Stimulated activated CD4-positive, alpha-beta T cell treated with anti-CD3 and anti-CD28 coated beads, Interleukin-12 subunit alpha, Interleukin-12 subunit beta, amount 100 ng/mL, for 48 hours (primary cell): ENCODE measurements around the gene ASXL2.
"Not testable (repeated sequence)": the region's sequence is repeated elsewhere in the genome, so short reads cannot be mapped to it uniquely, and the experiment has no call there.

ENCODE experiments used
- DNase-seq, 3 donors: peaks; one replicate each; pipeline ENCODE4 v3.0.0-alpha.2; 2020; ENCODE audit warnings: low read depth in 2 of 3, low spot score in 1 of 3

ASXL2 gene

DNA sequence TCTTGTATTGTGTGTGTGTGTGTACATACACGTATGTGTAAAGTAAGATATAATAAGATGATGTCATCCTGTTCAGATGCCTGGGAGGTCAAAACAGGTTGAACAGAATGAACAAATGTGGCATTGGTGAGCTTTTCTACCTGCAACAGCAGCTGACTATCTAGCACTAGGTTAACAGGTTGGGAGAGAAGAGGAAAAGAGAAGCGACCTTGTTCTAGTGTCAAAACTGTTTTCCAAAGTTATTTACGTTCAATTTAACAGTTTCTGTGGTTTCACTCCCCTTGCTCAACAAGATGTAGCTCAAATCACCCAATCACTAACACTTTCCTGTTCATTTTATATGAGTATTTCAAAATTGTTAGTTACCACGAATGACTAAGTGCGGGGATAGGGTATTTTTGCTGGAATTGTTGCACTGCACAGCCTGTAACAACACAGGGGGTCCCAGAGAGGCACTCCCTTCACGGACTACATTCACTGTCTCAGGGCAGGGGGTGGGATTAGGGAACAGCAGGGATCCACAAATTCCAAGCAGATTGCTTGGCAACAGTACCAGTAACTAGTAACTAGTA, 137.4 kb downstream of the ASXL2 start:
- DNase-seq: no peak

DNA sequence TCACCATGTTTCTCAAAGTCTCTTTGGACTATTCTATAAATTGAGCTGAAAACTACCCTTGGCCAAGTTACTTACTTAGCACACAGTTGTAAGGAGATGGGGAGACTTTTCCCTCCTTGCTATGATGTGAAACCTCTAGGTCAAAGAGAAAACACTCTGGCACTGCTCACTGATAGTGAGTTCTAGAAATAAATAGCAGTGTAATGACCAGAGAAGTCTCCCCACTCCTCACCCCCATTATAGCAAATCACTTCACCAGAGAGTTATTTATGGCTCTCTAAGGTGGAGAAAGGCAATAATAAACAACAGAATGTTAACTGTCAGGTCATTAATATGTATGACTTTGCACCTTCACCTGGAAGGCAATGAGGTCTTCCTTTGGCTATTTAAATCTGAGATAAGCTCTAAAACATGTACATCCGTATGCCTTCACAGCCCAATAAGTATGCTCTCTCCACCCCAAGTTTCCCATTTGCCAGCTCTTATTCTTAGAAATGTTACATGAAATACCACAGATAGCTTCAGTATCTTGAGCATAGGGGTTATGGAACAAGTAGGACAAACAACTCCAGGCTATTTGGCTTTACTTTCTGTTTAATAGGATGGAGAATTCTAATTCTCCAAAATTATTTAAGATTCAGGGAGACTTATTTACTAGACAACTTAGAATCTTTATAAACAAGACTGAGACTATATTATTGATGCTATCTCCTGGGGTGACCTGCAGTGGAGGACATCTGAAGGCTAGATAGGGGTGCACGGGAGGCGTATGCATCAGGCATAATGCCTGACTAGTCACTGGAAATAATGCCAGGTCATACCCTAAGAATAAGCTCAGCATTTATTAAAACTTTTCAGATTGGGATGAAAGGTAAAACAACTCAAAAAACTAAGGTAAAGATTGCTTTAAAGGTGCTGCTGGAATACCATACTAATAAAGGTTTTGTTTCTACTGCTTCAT, 139.6 kb downstream of the ASXL2 start:
- no peak for DNase-seq

DNA sequence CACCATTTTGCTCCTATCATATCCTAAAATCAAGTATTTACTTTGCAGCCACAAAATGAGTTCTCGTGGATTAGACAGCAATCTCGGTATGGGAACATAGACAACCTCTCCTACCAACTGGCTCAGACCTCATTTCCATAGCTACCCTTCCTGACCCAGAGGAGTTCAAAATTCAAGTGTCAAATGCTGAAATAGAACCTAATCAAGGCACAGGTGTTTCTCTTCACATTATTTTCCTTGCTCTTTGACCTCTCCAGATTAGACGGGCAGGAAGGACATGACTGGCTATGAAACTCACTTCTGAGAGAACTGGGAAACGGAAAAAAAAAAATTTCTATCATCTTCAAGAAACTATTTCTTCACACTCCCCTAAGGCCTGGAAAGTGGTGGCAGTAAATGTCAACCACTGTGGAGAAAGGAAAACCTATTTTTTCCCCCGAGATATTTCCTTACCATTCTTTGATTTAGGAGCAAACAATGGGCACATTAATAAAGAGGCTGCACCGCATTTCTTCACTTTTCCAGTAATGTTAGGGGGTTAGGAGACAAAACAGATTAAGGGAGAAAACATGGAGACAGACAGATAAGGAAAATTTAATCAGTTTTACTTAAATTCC, 141.3 kb downstream of the ASXL2 start:
- no peak for DNase-seq

DNA sequence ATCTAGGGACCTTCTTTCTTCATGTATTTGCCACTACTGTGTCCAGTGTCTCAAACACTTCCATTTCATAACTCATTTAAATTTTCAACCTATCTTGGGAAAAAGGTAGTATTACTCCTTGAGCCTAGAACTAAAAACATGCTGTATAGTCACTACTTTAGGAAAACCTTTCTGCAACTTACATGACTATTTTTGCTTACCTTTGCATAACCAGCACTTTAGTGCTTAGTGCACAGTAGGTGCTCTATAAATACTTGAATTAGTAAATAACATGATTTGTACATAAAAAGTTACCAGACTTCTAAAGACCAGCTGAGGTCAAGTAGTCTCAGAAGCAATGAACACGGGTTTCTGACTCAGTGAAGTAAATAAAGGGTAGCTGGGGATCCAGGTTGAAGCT, 142.5 kb downstream of the ASXL2 start:
- DNase-seq: no peak

DNA sequence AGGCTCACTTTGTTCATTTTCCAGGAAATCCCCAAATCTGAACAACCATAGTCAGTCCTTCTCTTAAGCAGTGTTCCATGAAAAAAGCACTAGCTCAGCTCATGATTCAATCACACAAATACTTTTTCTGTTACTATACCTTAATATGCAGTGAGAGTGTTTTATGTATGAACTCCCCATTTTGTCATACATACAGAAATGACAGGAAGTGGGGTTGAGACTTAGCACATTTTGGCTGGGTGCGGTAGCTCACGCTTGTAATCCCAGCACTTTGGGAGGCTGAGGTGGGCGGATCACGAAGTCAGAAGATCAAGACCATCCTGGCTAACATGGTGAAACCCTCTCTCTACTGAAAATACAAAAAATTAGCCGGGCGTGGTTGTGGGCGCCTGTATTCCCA, 149.7 kb downstream of the ASXL2 start:
- DNase-seq: no peak

DNA sequence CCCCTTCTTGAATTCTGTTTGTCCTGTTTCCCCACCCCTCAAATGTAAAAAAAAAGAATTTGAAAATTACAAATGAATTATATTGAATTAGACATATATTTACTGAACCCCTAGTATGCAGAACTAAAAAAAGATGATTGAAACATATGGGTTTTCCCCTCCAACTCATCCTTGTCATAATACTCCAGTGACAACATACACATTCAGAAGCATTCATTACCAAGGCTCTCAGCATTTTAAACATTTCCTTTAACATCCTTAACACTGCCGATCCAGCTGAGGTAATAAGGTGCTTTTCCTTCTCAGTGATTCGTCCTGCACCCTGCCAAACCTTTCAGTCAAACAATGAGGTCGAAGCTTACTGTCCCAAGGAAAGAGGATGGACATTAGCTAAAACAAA, 151.8 kb downstream of the ASXL2 start:
- no peak for DNase-seq

DNA sequence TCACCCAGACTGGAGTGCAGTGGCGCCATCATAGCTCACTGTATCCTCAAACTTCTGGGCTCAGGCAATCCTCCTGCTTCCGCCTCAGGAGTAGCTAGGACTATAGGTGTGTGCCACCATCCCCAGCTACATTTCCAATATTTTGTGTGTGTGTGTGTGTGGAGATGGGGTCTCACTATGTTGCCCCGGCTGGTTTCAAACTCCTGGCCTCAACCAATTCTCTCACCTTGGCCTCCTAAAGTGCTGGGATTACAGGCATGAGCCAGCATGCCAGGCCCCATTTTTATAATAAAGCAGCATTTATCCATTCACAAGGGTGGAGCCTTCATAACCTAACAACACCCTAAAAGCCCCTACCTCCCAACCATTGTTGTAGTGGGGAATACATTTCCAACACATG, 152.4 kb downstream of the ASXL2 start:
- no peak for DNase-seq

DNA sequence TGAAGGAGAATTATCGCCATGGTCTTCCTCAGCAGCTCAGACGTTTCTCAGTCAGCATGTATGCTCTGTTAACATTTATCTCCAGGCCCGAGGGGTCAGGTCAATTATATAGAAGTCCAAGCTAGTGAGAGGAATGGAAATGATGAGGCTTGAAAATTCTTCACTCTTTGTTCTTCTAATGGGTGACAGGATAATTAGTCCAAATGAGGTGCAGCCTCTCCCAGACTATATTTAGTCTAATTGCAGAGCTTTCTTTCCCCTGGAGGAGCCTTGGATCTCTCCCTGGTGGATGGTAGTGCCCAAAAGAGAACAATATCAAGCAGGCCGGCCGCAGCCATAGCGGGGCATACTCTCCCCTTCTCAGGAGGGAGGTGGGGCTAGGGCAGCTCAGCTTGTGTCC, 153.5 kb downstream of the ASXL2 start:
- DNase-seq: no peak

DNA sequence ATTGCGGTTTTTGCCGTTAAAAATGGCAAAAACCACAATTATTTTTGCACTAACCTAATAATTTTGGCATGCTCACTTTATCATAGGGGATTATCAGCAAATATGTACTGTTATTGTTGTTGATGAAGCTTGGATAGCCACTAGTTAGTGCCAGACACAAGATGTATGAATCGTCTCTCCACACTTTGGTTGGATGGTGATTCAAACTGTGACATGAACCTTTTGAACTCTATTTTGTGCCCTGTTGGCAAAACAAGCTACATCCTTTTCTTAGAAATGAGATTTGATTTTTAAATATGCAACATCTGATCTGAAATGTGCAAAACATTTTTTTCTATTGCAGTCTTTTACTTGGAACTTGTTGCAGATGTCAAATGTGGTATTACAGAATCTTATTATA, 156.1 kb downstream of the ASXL2 start:
- DNase-seq: no peak

DNA sequence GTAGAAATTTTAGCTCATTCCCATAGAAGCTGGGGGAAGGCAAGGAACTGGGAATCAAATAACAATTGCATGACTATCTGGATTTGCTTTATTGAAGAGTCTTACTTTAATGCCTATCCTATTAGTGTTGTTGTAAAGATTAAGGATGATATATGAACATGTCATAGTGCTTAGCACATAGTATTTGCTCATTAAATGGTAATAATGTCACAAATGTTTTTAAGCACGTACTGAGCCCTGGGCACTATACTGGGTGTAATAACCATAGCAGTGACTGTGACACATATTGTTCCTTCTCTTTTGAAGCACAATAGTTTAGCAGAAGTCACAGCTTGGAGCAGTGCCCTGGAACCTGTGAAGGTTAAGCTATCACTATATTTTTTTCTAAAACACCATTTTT, 157.7 kb downstream of the ASXL2 start:
- no peak for DNase-seq

DNA sequence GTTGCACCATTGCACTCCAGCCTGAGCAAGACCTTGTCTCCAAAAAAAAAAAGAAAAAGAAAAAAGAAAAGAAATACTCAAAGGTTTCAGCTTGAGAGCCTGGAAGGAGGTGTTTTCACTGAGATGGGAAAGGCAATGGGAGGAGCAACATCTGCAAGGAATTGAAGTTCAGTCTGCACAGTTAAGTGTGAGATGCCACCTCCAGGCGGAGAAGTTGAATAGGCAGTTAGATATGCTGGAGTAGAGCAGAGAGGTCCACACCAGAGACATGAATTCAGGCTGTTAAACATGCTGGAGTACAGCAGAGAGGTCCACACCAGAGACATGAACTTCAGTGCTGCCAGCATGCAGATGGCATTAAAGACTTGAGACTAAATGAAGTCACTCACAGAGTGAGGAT, 163.5 kb downstream of the ASXL2 start:
- no peak for DNase-seq

DNA sequence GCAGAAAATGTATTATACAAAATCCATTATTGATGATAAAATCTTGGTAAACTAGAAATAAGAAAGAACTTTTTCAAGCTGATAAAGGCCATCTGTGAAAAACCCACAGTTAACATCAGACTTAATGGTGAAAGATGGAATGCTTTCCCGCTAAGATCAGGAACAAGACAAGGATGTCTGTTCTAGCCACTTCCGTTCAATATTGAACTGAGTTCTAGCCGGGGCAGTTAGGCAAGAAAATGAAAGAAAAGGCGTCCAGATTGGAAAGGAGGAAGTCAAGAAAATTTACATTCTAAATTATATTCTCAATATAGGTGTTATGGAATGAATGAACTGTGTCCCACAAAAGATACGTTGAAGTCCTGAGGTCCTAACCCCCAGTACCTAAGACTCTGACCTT, 165.8 kb downstream of the ASXL2 start:
- DNase-seq: no peak

DNA sequence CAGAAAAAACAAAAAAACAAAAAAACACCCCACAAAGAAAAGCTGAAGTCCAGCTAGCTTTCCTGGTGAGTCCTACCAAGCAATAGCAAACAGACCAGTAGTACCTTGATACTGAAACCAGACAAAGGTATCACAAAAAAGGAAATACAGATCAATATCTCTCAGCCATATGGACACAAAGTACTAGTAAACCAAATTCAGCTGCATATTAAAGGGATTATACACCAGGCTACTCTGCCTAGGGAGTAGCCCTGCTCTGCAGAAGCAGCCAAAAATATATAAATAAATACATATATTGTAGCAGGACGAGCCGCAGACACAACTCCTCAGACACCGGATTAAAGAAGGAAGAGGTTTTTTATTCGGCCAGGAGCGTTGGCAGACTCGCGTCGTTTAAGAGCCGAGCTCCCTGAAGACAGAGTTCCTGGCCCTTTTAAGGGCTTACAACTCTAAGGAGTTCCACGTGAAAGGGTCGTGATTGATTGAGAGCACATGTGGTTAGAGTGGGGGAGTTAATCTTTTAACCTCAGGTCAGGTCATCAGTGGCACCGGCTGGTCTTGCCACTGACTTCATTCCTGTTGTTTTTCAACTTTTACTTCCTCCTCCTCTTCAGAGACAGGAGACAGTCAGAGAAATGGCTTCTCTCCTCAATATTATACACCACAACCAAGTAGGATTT, 166.5 kb downstream of the ASXL2 start:
- no peak for DNase-seq

DNA sequence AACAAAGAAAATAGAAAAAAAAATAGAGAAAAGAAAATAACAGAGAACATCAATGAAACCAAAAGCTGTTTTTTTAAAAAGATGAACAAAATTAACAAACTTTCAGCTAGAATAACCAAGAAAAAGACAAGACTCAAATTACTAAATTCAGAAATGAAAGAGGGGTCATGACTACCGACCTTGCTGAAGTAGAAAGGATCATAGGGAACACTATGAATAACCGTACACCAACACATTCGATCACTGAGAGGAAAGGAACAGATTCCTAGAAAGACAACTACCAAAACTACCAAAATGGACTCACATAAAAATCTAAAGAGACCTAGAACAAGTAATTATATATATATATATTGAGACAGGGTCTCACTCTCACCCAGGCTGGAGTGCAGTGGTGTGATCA, 167.5 kb downstream of the ASXL2 start:
- no peak for DNase-seq

DNA sequence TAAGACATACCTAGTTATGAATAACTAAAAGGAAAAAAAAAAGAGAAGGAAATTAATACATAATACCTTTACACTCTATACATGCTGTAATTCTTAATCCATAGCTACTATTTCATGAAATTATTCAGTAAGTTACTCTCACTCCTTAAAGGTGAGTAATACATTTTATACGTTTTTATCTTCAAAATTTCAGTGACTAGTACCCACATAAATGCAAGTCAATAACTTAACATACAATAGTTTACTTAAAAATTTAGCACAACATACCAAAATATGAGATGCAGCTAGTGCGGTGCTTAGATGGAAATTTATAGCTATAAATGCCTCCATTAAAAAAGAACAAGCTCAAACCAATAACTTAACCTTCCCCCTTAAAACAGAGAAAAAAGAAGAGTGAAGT, 168.9 kb downstream of the ASXL2 start:
- DNase-seq: no peak

DNA sequence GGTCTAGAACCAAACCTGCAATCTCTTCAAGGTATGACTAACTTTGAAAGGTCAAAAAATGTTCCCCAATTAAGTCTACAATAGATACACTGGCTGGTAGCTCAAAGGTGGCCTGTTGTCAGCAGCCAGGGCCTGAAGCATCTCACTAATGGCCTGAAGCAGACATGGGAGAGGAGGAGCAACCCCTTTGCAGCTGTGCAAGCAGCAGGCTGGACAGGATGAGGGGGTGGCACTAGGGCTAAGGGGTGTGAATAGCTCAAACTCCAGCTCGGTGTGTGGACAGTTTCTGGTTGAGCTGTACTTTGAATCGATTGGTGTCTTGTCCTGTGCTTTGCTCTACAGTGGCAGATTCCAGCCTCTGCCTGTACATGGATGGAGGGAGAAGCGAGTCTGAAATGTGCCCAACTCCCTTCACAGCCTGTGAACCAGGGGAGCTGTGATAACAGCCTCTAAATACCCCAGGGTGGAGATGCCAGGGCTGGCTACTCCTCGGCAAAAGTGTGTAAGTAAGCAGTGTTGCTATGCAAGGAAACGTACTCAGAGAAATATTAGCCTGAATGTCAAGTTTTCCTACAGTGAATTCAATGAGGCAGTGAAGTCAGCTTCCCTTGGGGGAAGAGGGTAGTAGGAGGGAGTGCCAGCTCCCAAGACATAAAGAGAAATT, 170.2 kb downstream of the ASXL2 start:
- DNase-seq: no peak

DNA sequence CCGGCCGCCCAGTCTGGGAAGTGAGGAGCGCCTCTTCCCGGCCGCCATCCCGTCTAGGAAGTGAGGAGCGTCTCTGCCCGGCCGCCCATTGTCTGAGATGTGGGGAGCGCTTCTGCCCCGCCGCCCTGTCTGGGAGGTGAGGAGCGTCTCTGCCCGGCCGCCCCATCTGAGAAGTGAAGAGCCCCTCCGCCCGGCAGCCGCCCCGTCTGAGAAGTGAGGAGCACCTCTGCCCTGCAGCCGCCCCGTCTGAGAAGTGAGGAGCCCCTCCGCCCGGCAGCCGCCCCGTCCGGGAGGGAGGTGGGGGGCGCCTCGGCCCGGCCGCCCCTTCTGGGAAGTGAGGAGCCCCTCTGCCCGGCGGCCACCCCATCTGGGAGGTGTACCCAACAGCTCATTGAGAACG, 172.7 kb downstream of the ASXL2 start:
- not testable (repeated sequence) for DNase-seq

DNA sequence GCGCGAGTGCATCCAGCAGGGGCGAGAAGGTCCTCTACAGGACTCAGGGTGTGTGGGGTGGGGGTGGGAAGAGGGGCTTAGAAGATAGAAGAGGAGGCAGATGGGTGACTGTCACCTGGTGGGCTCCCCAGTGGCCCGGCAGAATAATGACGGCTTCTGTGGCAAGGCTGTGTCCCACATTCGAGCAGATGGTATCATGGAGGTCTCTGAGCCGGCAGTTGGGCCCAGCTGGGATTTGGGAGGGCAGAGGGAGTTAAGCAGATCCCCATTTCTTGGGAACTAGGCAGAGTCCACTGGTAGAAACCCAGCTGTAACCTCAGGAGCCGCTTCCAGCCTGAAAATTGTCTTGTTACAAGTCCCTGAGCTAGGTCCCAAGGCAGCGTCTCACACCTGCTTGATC, 176.5 kb downstream of the ASXL2 start:
- DNase-seq: no peak

DNA sequence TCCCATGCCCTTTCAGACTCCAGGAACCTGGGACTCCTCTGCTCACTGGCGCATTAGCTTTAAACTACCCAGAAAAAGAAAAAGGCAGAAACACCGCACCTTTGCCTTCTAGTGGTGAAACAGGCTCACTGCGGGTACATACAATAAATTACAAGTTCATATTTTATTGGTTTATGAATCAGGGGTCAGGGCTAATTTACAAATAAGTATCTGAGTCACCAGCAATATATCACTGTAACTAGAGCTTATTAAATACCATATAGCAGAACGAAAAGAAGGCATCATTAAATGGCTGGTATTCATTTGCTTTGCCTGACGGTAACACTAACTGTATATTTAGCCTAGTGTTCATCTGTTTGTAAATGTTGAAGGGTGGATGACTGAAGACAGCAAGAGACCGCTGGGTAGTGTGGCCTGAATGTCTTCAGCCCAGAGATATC, 178.0 kb downstream of the ASXL2 start:
- DNase-seq: peak in 2 of 3 donors; percentile 3 to 46

DNA sequence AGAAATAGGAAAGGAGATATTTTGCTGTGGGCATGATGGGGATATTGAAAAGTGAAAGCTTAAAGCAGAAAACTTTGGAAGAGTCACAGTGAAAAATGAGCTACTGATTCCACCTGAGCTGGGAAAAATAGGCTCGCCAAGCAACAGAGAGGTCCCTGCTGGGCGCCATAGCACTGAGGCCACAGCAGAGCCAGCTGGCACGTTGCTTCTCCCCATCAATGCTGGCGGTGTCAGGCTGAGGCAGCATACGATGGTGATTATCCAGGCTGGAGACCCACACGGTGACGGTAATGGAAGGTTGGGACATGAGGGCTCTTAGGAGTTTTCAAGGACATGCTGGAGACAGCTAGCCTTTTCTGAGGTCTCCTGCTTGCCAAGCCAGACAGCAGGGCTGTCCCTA, 179.1 kb downstream of the ASXL2 start:
- no peak for DNase-seq

DNA sequence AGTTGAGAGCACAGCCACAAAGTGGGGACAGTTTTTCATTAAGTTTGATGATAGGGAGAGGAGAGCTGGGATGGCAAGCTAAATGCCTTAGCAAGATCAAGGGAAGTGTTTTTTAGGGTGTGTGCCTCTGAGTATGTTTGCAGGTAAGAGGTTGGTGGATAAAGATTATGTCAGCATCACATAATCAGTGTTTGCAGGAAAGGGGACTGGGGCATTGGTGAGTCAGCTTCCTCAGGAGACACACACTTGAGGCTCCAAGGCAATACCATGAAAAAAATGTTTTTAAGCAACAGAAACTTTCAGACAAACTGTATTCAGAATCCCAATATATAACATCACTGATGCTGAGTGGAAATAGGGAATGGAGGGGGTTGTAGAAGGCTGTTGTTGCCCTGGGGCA, 179.5 kb downstream of the ASXL2 start:
- DNase-seq: no peak
